Activated CD4-positive, alpha-beta T cell treated with anti-CD3 and anti-CD28 coated beads, Interleukin-2, Interleukin-6, amounts not matched to agents 100 ng/mL and 50 ng/mL, durations not matched to agents 16 hours and 8 hours (primary cell): ENCODE data around the gene E2F1.
A peak's percentile ranks its signal among the peaks of the same experiment; 100 is the strongest.

Experiments used
- DNase-seq: peaks from one replicate; pipeline ENCODE4 v3.0.0-alpha.2; 2020

E2F1 gene

DNA sequence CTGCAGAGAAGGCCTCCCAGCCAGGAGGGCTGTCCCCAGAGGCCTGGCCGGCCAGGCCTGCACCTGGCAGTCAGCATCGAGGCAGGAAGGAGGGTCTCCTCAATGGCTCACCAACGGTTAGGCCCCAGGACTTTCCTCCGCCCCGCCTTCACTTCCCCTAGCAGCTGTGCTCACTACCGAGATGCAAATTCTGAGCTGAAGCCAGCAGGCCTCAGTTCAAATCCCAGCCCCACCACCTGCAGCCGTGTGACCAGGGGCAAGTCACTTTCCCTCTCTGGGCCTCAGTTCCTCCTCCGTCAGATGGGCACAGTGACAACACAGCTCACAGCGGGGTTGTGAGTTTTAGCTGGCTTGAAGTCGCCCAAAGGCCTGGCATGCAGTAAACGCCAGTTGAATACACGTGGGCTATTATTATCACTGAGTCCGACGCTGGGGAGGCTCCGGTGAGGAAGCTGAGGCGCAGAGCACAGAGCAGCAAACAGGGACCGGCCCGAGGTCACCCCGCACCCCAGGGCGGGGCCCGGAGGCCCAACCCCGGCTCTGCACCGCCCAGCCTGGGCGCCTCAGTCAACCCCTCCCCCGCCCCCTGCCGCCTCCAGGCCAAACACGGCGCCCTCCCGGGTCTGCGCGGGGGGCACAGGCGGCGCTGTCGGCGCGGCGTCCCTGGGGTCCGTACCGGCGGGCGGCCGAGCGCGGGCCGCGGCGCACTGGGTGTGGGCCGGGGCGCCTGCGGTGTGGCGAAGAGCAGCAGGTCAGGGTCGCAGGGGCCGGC is 671 bp downstream of the E2F1 start:
- DNase-seq, result peak; percentile 82

DNA sequence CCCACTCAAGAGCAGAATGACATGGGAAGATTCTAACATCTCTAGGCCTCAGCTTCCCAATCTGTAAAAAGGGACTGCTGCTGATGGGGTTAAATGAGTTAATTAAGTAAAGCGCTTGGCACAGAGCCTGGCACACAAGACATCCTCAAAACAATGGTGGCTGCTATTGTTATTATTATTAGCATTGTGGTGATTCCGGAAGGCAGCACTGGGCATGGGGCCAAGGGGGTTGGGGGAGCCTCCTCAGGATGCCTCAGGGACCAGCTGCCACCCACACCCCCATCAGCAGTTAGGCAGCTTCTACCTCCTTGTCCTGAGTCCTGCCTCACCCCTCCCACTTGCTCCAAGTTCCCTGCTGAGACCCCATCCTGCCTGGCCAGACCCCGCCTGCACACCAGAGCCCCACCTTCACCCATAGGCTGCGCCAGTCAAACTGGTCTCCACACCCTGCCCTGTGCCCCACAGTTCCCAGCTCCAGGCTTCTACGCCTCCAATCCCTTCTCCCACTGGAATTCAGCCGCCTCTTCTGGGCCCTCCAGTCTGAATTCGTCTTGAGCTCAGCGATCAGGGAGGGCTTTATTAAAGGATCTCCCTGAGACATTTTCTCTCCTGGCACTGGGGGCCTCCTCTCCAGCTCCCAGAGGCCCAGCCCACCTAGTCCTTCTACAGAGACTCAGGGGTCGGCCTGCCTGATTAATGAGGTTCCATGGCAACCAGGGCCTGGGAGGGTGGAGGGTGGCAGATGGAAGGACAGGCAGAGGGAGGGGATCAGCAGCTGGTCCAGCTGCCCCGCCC is 1.5 kb downstream of the E2F1 start:
- DNase-seq, result no peak

DNA sequence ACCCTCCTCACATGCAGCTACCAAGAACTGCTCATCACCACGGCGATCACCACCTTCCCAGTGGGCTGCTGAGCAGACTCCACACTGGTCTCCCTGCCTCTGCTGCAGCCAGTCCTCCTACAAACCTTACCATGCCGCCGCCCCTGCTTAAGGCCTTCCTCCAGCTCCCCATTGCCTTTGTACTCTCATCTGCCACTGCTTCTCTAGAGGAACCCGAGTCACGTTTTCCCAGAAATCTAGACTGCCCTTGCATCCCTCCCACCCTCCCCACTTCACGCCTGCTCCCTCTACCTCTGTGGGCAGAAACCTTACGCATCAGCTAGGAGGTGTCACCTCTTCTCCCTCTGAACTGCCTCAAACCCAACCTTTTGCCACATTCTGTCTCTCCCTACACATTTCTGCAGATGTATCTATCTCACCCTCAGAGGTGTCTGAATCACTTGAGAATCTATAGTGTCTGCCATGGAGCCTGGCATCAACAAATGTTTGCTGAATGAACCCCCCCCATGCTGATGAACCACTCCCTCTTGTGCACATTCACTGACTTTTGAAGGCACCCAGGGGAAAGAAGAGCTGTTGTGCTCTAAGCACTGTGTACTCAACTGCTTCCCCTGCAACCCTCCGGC is 4.3 kb downstream of the E2F1 start:
- DNase-seq, result peak; percentile 37

DNA sequence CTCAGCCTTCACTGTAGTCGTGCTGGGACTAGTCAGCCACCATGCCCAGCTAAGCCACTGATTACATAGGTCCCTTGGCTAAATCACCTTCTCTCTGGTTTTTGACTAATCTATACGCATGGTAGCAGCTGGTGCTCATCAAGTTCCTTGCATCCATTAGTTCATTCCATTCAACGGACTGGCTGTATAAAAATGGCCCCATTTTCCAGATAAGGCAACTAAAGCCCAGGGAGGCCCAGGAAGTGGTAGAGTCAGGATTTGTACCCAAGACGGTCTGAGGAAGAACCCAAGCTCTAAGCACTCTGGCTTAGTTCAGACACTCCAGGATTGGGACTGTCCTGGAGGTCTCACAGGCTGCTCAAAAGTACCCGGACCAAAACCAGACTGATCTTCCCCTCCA is 4.9 kb downstream of the E2F1 start:
- no peak for DNase-seq

DNA sequence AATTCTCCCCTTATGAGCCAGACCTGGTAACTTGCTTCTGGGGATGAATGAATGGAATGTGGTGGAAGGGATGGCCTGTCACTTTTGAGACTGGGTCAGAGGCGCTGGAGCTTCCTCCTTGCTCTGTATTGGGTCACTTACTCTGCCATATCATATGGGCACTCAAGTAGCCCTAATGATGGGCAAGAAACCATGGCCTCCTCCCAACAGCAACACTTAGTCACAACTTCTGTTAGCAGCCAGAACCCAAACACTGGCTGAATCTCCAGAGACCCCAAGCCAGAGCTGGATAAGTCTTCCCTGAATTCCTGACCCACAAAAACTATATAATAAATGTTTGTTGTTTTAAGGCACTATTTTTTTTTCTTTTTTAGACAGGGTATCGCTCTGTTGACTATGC is 5.5 kb downstream of the E2F1 start:
- DNase-seq, result no peak

DNA sequence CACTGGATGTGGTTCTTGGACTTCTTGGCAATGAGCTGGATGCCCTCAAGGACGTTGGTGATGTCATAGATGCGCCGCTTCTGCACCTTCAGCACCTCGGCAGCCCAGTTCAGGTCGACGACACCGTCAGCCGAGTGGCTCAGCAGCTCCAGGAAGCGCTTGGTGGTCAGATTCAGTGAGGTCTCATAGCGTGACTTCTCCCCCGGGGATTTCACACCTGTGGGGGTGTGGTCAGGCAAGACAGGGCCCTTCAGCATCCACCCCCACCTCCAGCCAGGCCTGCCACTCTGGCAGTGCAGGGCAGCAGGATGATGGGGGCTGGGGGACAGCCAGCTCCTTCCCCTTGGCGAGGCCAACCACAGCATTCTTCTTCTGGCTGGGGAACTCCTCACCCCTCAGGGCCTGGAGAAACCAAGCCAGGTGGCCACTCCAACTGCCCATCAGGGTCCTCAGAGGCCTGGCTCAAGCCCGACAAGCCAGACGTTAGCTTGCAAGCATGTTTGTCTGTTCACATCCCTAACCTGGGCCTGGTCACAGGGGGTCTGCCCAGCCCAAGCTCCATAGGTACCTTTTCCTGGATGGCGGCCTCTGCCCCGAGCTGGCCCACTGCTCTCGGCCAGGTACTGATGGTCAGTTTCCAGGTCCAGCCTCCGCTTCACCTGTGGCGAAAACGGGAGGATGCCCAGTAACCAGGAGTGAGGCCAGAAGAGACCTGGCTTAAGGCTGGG is 6.3 kb downstream of the E2F1 start:
- peak; percentile 80 for DNase-seq

DNA sequence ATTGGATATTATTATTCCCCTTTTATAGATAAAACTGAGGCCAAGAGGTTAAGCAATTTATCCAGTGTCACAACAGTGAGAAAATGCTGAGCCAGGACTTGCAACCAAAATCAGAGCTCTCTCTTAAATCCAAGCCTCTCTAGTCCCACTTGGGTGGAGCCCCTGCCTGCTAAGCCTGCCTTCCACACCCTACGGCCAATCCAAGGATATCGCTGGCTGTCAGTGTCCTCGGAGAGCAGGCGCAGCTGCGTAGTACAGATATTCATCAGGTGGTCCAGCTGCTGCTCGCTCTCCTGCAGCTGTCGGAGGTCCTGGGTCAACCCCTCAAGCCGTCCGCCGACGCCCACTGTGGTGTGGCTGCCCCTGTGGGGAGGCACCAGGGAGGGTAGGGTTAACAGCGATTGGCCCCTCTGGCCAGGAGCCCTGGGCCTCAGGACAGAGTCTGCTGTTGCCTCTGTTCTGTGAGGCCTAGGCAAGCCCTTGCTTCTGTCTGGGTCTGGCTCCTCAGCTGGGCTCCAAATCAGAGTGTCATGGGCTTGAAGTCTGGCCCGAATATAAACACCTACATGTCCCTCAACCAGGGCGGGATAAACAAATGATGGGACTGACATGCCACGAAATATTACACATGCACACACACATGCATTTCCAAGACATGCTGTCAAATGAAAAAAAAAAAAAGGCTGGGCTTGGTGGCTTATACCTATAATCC is 8.0 kb downstream of the E2F1 start:
- no peak for DNase-seq

DNA sequence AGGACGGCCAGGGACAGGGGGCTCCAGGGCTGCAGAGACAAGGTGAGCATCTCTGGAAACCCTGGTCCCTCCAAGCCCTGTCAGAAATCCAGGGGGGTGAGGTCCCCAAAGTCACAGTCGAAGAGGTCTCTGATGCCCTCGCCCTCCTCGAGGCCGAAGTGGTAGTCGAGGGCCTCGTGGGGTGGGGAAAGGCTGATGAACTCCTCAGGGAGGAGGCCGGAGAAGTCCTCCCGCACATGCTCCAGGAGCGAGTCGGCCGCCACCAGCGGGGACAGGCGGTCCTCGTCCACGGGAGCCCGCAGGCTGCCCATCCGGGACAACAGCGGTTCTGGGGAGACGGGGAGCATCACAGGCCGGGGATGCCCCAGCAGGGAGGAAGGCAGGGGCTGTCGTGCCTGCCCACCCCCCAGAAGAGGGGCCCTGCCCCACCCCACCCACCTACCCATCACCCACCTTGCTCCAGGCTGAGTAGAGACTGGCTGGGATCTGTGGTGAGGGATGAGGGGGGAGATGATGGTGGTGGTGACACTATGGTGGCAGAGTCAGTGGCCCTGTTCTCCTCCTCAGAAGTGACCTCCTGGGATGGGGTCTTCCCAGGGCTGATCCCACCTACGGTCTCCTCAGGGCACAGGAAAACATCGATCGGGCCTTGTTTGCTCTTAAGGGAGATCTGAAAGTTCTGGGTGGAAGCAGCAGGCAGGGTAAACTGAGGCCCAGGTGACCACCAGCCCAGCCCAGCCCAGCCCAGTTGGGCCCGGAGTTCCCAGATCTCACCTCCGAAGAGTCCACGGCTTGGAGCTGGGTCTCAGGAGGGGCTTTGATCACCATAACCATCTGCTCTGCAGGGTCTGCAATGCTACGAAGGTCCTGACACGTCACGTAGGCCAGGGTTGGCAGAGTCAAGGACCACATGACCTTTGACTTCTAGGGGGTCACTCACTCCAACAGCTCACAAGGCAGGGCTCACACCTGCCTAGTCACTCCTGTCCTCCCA is 9.2 kb downstream of the E2F1 start:
- no peak for DNase-seq

DNA sequence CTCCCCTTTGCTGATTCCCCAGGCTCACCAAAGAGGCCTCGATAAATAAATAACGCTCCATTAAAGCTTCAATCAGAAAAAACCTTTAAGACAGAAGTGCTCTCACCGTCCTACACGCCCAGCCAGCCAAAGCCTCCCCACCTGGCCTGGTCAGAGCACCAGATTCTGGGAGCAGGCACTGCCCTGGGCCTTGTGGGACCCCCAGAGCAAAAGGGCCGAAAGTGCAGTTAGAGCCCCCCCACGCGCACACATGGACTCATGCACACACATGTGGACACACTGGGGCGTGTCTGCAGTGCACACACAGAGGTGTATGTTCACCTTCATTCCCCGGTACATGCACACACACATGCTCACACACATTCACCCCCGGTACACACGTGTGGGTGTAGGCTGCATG is 10.1 kb downstream of the E2F1 start:
- DNase-seq, result no peak

DNA sequence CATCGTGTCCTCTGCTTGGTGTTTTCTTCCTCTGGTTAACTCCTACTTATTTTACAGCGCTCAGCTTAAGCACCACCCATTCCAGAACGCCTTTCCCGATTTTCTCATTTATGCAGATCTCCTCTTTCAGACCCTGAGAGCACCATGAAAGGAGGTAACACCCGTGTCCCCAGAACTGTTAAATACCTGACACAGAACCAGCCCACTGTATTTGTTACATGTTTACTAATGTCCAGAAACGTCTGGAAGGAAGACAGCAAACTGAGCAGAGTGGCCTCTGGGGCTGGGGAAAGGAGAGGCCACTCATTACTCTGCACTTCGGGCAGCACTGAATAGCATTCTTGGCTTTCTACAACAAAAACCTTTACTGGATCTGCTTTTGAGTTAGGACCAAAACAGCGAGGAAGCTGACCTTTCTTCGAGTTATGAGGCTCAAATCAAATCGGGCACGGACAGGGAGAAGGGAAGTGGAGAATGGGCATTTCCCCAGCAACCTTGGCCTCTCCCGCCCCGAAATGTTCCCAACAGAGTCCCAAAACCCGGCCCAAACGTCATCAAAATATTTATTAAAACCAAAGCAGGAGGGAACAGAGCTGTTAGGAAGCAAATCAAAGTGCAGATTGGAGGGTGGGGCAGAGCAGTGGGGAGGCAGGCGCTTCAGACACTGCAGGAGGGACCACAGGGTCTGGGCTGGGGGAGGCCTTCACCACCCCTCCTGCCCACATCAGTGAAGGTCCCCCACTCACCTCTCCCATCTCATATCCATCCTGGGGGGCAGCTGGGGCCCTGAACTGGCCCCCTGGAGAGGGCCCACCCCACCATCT is 10.8 kb downstream of the E2F1 start:
- DNase-seq, result no peak

DNA sequence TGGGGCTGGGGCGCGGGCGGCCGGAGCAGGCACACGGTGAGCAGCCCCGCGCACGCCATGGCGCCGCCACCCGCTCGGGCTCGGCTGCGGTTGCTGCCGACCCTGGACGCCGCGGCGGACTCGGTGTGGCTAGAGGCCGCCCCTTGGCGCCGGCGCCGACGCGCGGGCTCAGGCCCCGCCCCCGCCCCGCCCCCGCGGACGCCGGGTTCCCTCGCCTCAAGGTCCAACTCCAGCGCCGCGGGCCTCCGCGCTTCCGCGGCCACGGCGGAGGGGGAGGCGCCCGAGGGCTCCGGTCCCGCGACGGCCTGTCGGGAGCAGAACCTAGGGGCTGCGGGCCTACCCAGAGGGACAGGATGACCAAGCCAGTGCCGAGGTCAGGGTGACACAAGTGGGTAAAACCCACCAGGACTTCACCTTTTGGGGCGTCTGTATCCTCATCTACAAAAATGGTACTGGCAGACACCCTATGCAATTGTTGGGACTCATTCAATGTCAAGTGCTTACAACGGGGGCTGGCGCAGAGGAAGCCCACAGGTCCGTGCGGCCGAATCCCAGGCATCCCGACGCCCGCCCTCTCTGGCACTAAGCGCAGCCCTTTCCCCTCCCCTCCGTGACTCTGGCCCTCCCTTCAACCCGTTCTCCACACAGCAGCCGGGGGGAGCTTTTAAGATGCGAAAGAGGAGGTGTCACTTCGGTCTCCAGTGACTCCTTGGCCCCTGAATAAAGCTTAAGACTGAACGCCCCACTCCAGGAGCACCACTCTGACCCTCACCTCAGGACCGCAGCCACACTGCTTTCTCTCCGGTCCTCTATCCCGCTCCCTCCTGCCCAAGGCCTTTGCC is 11.7 kb downstream of the E2F1 start, which contains the start of gene NECAB3:
NECAB3 (minus strand) TSS at position 135 of the 842 bp plus-strand sequence; CDS start at position 59, 76 bp downstream.
- DNase-seq, result peak; percentile 78

DNA sequence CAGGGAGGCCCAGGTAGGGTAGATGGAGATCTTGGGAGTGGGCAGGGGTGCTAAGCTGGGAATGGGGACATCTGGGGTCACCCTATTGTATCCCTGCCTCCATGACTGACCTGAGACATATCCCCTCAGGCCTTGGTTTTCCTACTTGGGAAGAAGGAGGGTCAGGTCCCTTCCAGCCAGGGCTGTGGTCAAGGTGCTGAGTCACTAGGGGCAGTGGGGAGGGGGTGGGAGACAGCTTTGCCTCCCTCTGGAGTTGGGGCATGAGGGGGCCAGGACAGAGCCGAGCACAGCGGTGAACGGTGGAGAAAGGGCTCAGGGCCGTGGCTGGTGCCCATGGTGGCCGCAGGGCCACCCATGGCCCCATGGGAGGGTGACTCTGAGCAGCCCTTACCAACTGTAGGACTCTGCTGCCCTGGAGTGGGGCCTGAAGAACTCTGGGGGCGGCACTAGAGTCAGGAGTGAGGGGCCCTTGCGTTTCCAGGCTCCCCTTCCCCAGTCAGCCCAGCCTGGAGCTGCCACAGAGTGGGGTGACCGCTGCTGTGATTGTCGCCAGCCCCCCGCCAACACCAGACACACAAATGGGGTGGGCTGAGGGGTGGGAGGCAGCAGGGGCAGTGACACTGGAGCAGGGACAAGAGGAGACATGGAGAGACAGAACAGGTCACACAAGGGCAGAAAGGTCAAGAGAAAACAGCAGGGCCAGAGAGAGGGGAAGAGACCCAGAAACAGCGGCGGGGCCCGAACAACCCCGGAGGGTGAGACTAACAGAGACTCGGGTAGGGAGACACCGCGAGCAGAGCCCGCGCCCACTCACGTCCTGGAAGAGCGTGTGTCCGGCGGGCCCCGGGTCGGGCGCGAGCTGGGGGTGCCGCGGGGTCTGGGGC is 12.5 kb downstream of the E2F1 start:
- no peak for DNase-seq

DNA sequence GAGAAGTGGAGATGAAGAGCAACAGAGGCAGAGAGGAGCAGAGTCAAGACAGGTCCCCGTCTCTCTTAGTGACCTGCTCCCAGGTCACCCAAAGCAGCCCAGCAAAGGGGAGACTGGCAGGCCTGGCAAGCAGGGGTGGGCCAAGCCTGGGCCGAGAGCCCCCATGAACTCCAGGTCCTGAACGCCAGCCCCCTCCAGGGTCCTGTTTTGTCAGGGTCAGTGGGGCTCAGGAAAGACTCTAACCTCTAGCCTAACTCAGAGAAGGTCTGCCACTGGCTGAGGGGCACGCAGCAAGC is 13.1 kb downstream of the E2F1 start:
- no peak for DNase-seq

DNA sequence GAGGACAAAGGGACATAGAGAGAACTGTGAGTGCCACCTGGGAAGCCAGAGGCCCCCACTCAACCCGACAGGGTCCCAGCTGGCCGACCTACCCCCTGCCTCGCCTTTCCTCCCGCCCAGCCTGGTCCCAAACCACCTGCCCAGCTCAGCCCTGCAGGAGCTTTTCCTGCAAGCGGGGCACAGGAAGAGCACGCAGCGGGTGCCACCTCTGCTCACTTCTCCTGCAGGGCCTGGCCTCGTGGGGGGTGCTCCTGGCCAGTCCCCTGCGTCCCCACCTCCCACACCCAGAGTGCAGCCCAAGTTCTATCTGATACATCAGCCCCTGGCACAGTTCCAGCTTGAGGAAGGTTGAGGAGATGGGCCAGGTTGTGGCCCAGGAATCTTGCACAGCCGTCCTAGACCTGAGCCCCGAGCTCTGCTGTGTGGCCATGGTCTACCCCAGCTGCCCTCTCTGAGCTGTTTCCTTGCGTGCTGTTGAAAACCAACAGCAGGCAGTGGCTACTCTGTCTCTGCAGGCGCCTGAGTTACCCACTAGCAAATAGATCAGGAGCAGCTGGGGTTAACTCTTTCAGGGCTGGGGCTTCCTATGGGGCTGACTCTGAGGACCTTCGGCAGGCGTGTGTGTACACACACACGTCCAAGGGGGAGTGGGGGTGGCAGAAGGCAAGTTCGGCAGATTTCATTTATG is 13.6 kb downstream of the E2F1 start:
- no peak for DNase-seq

DNA sequence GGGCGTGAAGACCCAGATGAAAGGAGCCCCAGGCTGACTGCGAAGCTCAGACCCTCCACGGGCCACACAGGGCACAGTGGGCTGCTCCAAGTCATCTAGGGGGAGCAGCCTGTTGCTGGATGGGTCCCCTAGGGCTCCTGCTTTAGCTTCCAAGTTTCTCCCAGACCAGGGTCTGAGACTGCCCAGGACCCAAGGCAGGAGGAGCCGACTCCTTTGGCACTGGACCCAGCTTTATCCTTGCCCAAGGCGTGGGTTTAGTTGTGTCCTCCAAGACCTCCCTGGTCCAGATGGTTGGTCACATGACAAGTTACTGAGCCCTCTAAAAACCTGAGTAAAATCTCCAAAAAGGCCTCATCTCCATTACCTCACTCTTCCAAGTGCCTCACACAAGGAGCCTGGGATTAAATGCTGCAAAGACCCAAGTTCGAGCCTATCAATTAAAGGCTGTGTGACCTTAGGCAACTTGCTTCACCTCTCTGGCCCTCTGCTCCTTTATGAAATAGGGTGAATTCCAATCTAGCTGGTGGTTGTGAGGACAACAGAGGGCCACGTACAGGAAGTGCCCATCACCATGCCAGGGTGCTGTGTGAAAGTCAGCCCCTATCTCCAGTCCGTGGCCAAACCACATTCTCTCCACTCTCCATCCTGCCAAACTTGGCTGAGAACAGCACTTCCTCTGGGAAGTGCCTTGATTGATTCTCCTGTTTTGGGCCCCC is 14.5 kb downstream of the E2F1 start:
- DNase-seq, result no peak

DNA sequence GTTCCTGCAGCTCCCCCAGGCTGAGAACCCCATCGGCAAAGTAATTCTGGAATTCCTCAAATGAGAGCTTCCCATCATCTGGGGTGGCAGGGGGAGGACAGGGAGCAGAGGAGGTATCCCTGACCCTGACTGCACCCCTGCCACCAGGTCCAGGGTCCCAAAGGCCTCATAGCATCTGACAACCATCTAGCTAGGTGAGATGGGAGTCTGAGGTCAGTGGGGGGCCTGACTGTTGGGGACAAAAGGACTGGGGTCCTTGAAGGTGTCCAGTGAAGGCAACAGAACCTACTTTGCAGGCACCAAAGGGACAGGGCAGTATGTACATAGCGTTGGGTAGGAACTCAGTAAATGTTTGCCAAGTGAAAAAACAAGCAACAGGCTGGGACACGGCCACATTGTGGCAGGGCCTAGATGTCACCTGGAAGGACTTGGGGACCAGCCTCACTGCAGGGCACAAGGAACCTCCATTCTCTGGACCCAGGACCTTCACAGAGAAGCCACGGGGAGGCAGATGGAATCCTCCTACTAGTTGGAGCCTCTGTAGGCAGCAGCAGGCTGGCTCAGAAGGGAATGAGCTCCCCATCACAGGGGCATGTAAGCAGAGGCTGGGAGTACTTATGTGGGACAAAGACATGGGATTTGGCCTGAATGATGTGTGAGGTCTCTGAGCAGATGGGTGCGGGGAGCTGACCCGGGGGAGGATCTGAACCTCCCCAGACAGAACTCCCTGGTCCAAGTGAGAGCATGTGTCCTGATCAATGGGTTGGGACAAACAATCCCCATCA is 15.3 kb downstream of the E2F1 start:
- DNase-seq, result no peak
